ENCODE results near the gene GLRB.
"Not testable (repeated sequence)": the region's sequence is repeated elsewhere in the genome, so short reads cannot be mapped to it uniquely, and the experiment has no call there.

Gene GLRB

GRCh38 chr4:157075811-157076577 is at the start of gene GLRB:
Gene GLRB, plus strand, starts transcription at chr4:157076150. Its CDS starts 1,875 bp downstream, at chr4:157078025.
- no peak for DNase-seq (ENCODE audit: low read depth in 2 of 2)

- no peak for DNase-seq (ENCODE audit: low read depth in 2 of 2)
Observed at GRCh38 chr4:157035471-157035870, 40.5 kb upstream of the GLRB start.

GRCh38 chr4:157040405-157040804 is 35.5 kb upstream of the GLRB start:
- no peak for DNase-seq (ENCODE audit: low read depth in 2 of 2)

GRCh38 chr4:157043131-157043530 is 32.8 kb upstream of the GLRB start:
- no peak for DNase-seq (ENCODE audit: low read depth in 2 of 2)

- DNase-seq (ENCODE audit: low read depth in 2 of 2) = no peak
Observed at GRCh38 chr4:157045507-157046127, 30.3 kb upstream of the GLRB start.

- DNase-seq (ENCODE audit: low read depth in 2 of 2) = no peak
Observed at GRCh38 chr4:157048248-157048647, 27.7 kb upstream of the GLRB start.

GRCh38 chr4:157050561-157050960 is 25.4 kb upstream of the GLRB start:
- DNase-seq (ENCODE audit: low read depth in 2 of 2) = no peak

- no peak for DNase-seq (ENCODE audit: low read depth in 2 of 2)
Observed at GRCh38 chr4:157052429-157053040, 23.4 kb upstream of the GLRB start.

GRCh38 chr4:157057218-157057617 is 18.7 kb upstream of the GLRB start:
- no peak for DNase-seq (ENCODE audit: low read depth in 2 of 2)

GRCh38 chr4:157058899-157059298 is 17.1 kb upstream of the GLRB start:
- DNase-seq (ENCODE audit: low read depth in 2 of 2) = not testable (repeated sequence)

- no peak for DNase-seq (ENCODE audit: low read depth in 2 of 2)
Observed at GRCh38 chr4:157072002-157072401, 3.9 kb upstream of the GLRB start.

GRCh38 chr4:157075401-157075800 is 549 bp upstream of the GLRB start:
- no peak for DNase-seq (ENCODE audit: low read depth in 2 of 2)

GRCh38 chr4:157076578-157076947 is 613 bp downstream of the GLRB start:
- DNase-seq (ENCODE audit: low read depth in 2 of 2) = no peak

GRCh38 chr4:157079441-157079840 is 3.5 kb downstream of the GLRB start:
- DNase-seq (ENCODE audit: low read depth in 2 of 2) = no peak

- no peak for DNase-seq (ENCODE audit: low read depth in 2 of 2)
Observed at GRCh38 chr4:157080605-157081004, 4.7 kb downstream of the GLRB start.

GRCh38 chr4:157095716-157096115 is 19.8 kb downstream of the GLRB start:
- DNase-seq (ENCODE audit: low read depth in 2 of 2) = no peak

GRCh38 chr4:157096439-157096838 is 20.5 kb downstream of the GLRB start:
- no peak for DNase-seq (ENCODE audit: low read depth in 2 of 2)

GRCh38 chr4:157099506-157099905 is 23.6 kb downstream of the GLRB start:
- no peak for DNase-seq (ENCODE audit: low read depth in 2 of 2)

- no peak for DNase-seq (ENCODE audit: low read depth in 2 of 2)
Observed at GRCh38 chr4:157104541-157104940, 28.6 kb downstream of the GLRB start.

- DNase-seq (ENCODE audit: low read depth in 2 of 2) = no peak
Observed at GRCh38 chr4:157114671-157115070, 38.7 kb downstream of the GLRB start.

GRCh38 chr4:157115613-157116335 is 39.8 kb downstream of the GLRB start:
- no peak for DNase-seq (ENCODE audit: low read depth in 2 of 2)

- DNase-seq (ENCODE audit: low read depth in 2 of 2) = no peak
Observed at GRCh38 chr4:157121401-157121800, 45.5 kb downstream of the GLRB start.
